ENCODE measurements around the gene NPTN. TPM values are rescaled to one million over a fixed set of nuclear protein-coding genes. Genes with fewer than 3 reads are reported as not detected.

NPTN gene
- polyA plus RNA-seq, 1 of the 3 experiments (the other 2 are of a cell fraction), result 177 TPM

GRCh38 chr15:73680549-73680948, 47.4 kb upstream of the NPTN start:
- Histone ChIP-seq H2AFZ (ENCODE audit: low read depth) (no peak overlapping the region), H3K4me1 (ENCODE audit: control insufficient read depth in 1 of 2, insufficient read depth in 2 of 2, low read depth in 1 of 2, low read length in 1 of 2) (peaks cover 6 to 8% of the 10 kb centered on the region in 2 experiments; a peak in 1 of 4 replicates), H3K9ac (no peak overlapping the region), H3K27ac (ENCODE audit: low read depth in 2 of 2, low read length in 1 of 2) (no peak overlapping the region), H3K4me3 (ENCODE audit: low read depth in 2 of 2, low read length in 1 of 2) (no peak overlapping the region), H3K9me2 (no peaks in the 10 kb centered on the region), H3K4me2 (no peak overlapping the region), H3K79me2 (ENCODE audit: insufficient read depth) (peaks cover 11% of the 10 kb centered on the region), H4K20me1 (ENCODE audit: insufficient read depth) (peaks cover under 1% of the 10 kb centered on the region), H3K36me3 (replicated peaks in 1 of 2; ENCODE audit: control insufficient read depth in 1 of 2, insufficient read depth in 2 of 2, low read length in 1 of 2) (no peaks in the 10 kb centered on the region), H3F3A (replicated peaks; ENCODE audit: insufficient read depth) (peaks cover 9% of the 10 kb centered on the region), H3K9me3 (no peaks in the 10 kb centered on the region), H3K27me3 (ENCODE audit: insufficient read depth) (no peaks in the 10 kb centered on the region; the same call in 1 of the 2 replicates)
- TF ChIP-seq GABPA (IDR thresholded peaks at IDR 0.05; ENCODE audit: low read depth) (no peak), TCF12 (IDR thresholded peaks at IDR 0.05) (no peak), MXI1 (IDR thresholded peaks at IDR 0.05; ENCODE audit: low read depth, low read length) (no peak), RFX5 (IDR thresholded peaks at IDR 0.05; ENCODE audit: low read length) (no peak), IRF3 (IDR thresholded peaks at IDR 0.05; ENCODE audit: low read depth, low read length) (no peak)
- no peak for DNase-seq
- 89% methylated on average over 2 of the region's 2 CpGs for whole genome bisulfite sequencing (ENCODE audit: low lambda C conversion rate)
- ChIA-PET POLR2A (no interaction called here), CTCF (interaction anchor here (1.0 to 15.1 kb wide), 3 partner anchors 18 to 120 kb away, joined by 3 to 418 read pairs (median 5); no protein-coding TSS in a partner anchor)

GRCh38 chr15:73679964-73680363, 46.8 kb upstream of the NPTN start:
- Histone ChIP-seq H3K9ac (no peak overlapping the region), H3K36me3 (replicated peaks in 1 of 2; ENCODE audit: control insufficient read depth in 1 of 2, insufficient read depth in 2 of 2, low read length in 1 of 2) (no peaks in the 10 kb centered on the region), H3F3A (replicated peaks; ENCODE audit: insufficient read depth) (peaks cover 8% of the 10 kb centered on the region), H3K4me1 (ENCODE audit: control insufficient read depth in 1 of 2, insufficient read depth in 2 of 2, low read depth in 1 of 2, low read length in 1 of 2) (peaks cover 6 to 7% of the 10 kb centered on the region in 2 experiments; a peak in 1 of 4 replicates), H3K9me2 (no peaks in the 10 kb centered on the region), H4K20me1 (ENCODE audit: insufficient read depth) (no peaks in the 10 kb centered on the region), H3K27me3 (ENCODE audit: insufficient read depth) (peaks cover 5% of the 10 kb centered on the region; the same call in 1 of the 2 replicates), H3K27ac (ENCODE audit: low read depth in 2 of 2, low read length in 1 of 2) (no peak overlapping the region), H2AFZ (ENCODE audit: low read depth) (no peak overlapping the region), H3K4me3 (ENCODE audit: low read depth in 2 of 2, low read length in 1 of 2) (no peak overlapping the region), H3K4me2 (no peak overlapping the region), H3K79me2 (ENCODE audit: insufficient read depth) (peaks cover 5% of the 10 kb centered on the region), H3K9me3 (no peaks in the 10 kb centered on the region)
- ChIA-PET CTCF (interaction anchor here (15.1 kb wide), 1 partner anchor 19 kb away, joined by 418 read pairs; no protein-coding TSS in a partner anchor), POLR2A (no interaction called here)
- no peak for DNase-seq
- WGBS (ENCODE audit: low lambda C conversion rate), result 96% methylated on average over 6 of the region's 6 CpGs
- TF ChIP-seq IRF3 (IDR thresholded peaks at IDR 0.05; ENCODE audit: low read depth, low read length) (no peak), USF2 (IDR thresholded peaks at IDR 0.05; ENCODE audit: borderline replicate concordance, low read depth, low read length) (no peak), GATA2 (CRISPR knock-in tag; IDR thresholded peaks at IDR 0.05) (no peak), JUND (IDR thresholded peaks at IDR 0.05) (no peak), FOXJ3 (CRISPR knock-in tag; IDR thresholded peaks at IDR 0.05) (no peak), RAD21 (IDR thresholded peaks at IDR 0.05; ENCODE audit: low read length) (no peak), TCF12 (IDR thresholded peaks at IDR 0.05) (no peak), EP300 (IDR thresholded peaks at IDR 0.05; ENCODE audit: borderline replicate concordance in 1 of 2, low read depth in 1 of 2, low read length in 1 of 2) (no peak), PBX3 (IDR thresholded peaks at IDR 0.05) (no peak), FOSL2 (IDR thresholded peaks at IDR 0.05; ENCODE audit: borderline replicate concordance, low read depth) (no peak), SMC3 (IDR thresholded peaks at IDR 0.05; ENCODE audit: low read depth, low read length) (no peak), MXI1 (IDR thresholded peaks at IDR 0.05; ENCODE audit: low read depth, low read length) (no peak), REST (IDR thresholded peaks at IDR 0.05; ENCODE audit: low read depth, low read length) (no peak), YY1 (IDR thresholded peaks at IDR 0.05; ENCODE audit: low read depth) (no peak), MEF2A (IDR thresholded peaks at IDR 0.05; ENCODE audit: borderline replicate concordance, low read depth) (no peak)
